D721Med (cell line): ENCODE measurements around the gene PRSS36.

Source experiments
- DNase-seq: peaks from one replicate; pipeline ENCODE4 v3.0.0; 2011; ENCODE audit warnings: low spot score; ENCODE audit not compliant: insufficient read length
- FAIRE-seq: peaks from 2 replicates; lab custom pipeline; 2011; peaks lifted over from hg19 to GRCh38; lab: Jason Lieb, UNC
- TF ChIP-seq, protein P1 (sequence below): IDR thresholded peaks from 2 replicates; pipeline ENCODE4 v1.5.1; 2012; ENCODE audit warnings: mild to moderate bottlenecking, control low read depth; ENCODE audit not compliant: insufficient read depth; ENCODE audit errors: missing control alignments

PRSS36 gene

DNA sequence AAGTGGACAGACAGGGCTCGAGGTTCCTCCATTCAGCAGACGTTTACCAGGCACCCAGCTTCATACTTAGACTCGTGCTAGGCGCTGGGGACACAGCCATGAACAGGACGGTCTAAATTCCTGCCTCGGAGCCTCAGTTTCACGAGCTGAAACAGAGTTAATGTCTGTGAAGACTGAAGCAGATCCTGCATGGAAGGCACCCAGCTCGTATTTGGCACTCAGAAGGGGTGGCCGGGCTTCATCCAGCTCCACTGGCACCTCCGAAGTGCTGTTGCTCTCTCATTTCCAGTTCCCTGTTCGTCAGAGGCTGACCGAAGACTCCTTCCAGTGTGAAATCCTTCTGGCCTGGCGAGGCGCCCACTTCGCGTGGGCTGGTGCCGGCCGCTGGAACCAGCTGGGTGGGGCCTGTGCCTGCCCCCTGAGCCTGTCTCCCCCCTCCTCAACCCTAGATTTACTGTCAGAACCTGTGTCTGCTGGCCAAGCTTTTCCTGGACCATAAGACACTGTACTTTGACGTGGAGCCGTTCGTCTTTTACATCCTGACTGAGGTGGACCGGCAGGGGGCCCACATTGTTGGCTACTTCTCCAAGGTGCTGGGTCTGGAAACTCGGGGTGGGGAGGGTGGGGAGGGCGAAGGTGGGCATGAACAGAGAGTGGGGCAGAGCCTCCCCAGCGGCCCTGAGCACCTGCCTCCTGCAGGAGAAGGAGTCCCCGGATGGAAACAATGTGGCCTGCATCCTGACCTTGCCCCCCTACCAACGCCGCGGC lies 20.1 kb downstream of the PRSS36 start:
- FAIRE-seq: no peak

DNA sequence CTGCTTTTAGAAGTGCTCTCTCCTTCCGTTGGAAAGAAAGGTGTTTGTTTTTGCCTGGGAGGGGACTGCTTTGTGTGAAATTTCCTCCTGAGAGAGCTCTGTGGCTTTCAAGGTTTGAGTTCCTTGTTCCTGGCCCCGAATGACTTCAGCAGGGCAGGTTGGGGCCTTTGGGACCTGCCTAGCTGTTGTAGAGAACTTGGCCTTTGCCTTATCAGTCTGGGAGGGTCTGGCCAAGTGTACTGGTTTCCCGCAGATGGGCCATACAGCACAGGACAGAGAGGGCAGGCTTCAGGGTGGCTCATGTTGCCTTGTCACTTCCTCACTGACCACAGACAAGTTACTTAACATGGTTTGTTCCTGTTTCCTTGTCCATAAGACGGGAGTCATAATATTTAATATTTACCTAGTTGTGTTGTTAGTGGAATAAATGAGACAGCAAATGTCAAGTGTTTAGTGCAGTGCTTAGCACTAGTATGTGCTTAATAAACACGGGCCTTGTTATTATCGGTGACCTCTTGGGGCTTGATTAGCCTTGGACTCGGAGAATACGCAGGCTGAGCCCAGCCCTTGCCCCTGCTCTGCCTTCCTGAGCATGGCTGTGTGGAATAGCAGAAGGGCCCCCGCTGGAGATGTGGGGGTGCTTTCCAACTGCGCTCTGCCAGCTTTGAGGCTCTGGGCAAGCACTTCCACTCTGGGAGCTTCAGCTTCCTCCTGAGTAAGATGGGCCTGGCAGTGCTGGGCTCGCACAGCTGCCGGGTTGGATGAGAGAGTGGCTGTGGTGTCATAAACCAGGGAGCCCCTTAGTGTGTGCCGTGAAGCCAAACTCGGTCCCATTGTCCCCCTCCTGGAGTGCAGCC lies 20.9 kb downstream of the PRSS36 start:
- no peak for DNase-seq
- TF ChIP-seq, protein P1, sequence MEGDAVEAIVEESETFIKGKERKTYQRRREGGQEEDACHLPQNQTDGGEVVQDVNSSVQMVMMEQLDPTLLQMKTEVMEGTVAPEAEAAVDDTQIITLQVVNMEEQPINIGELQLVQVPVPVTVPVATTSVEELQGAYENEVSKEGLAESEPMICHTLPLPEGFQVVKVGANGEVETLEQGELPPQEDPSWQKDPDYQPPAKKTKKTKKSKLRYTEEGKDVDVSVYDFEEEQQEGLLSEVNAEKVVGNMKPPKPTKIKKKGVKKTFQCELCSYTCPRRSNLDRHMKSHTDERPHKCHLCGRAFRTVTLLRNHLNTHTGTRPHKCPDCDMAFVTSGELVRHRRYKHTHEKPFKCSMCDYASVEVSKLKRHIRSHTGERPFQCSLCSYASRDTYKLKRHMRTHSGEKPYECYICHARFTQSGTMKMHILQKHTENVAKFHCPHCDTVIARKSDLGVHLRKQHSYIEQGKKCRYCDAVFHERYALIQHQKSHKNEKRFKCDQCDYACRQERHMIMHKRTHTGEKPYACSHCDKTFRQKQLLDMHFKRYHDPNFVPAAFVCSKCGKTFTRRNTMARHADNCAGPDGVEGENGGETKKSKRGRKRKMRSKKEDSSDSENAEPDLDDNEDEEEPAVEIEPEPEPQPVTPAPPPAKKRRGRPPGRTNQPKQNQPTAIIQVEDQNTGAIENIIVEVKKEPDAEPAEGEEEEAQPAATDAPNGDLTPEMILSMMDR: no peak
- FAIRE-seq: no peak

More for the DNA sequence above, 20.1 kb downstream of the PRSS36 start:
- TF ChIP-seq, protein P1: no peak
- DNase-seq: no peak

- DNase-seq (no peak), FAIRE-seq (no peak)
- TF ChIP-seq, protein P1: no peak
Observed at GRCh38 chr16:31127182-31127581, 22.7 kb downstream of the PRSS36 start.

DNA sequence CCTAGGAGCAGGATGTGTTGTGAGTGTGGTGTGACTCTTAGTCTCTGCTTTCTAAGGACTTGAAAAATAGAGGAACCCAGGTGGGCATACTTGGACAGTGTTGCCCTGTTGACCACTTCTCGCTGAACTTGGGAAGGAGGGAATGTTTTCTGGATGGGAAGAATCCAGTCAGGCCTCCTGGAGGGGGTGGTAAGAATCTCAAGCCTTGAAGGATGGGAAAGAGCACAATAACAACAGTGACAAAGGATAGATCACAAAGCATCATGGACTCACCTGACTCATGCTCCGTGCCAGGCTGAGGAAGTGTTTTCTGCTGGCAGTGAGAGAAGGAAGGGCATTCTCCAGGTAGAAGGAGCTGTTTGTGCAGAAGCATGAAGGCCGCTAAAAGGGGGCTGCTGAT lies 24.0 kb downstream of the PRSS36 start:
- FAIRE-seq (no peak), DNase-seq (no peak)
- TF ChIP-seq, protein P1: no peak

- TF ChIP-seq, protein P1: no peak
- no peak for DNase-seq
- FAIRE-seq: no peak
Observed at GRCh38 chr16:31120129-31120528, 29.7 kb downstream of the PRSS36 start.

DNA sequence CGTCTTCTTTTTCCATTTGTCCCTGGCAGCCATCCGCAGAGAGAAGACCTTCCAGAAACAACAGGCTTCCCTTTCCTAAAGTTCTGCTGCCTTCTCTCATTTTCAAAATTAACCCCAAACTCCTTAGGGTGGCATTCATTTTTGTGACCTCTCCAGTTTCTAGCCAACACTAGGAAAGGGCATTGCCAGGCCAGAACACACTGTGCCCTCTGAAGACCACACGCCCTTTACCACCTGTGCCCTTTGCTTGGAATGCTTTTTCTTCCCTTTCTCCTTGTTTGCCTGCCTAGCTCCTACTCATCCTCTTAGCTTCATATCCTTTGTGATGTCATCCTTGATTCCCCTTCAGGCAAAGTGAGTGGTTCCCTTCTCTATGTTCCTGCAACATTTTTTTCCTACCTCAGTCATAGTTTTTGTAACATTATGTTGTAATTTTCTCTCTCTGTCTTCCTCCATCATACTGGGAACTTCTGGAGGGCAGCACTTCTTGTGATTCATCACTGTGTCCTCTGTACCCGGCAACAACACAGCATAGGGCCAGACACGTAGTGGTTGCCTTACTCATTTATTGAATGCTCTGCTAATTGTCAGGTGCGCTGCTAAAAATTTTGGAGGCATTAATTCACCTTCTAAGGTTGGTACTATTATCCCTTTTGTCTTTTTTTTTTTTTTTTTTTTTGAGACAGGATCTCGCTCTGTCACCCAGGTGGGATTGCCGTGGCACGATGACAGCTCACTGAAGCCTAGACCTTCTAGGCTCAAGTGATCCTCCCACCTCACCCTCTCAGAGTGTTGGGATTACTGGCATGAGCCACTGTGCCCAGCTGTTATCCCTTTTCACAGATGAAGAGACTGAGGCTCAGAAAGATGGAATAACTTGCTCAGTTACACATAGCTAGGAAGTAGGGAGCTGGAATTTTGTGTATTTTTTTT lies 31.4 kb downstream of the PRSS36 start:
- FAIRE-seq (no peak), DNase-seq (no peak)
- TF ChIP-seq, protein P1: no peak
